ENCODE results near the gene SF3A1. TPM values are rescaled to one million over a fixed set of nuclear protein-coding genes. Genes with fewer than 3 reads are reported as not detected.

The SF3A1 gene
- total RNA-seq, 1 donor from 2014 or later, result 54.8 TPM

GRCh38 chr22:30337461-30337778, 19.3 kb downstream of the SF3A1 start:
- no peak for DNase-seq (ENCODE audit: low read depth)
- Histone ChIP-seq H3K4me3 (ENCODE audit: low read depth, low read length) (no peak overlapping the region), H3K36me3 (ENCODE audit: control insufficient read depth, insufficient read depth, low read length) (peaks cover 14% of the 10 kb centered on the region), H3K27me3 (ENCODE audit: control insufficient read depth, insufficient read depth, low read length) (no peaks in the 10 kb centered on the region)
- TF ChIP-seq CTCF (IDR thresholded peaks at IDR 0.05; ENCODE audit: insufficient read depth, low read length, poor library complexity, severe bottlenecking), result no peak

- no peak overlapping the region for H3K4me3 ChIP-seq (ENCODE audit: low read depth, low read length)
- no peak for TF ChIP-seq CTCF (IDR thresholded peaks at IDR 0.05; ENCODE audit: insufficient read depth, low read length, poor library complexity, severe bottlenecking)
- no peaks in the 10 kb centered on the region for H3K27me3 ChIP-seq (ENCODE audit: control insufficient read depth, insufficient read depth, low read length)
- no peak for DNase-seq (ENCODE audit: low read depth)
- H3K36me3 ChIP-seq (ENCODE audit: control insufficient read depth, insufficient read depth, low read length), result peaks cover 13% of the 10 kb centered on the region
Measured at GRCh38 chr22:30336752-30337460, 19.8 kb downstream of the SF3A1 start.

- no peak for DNase-seq (ENCODE audit: low read depth)
- no peak overlapping the region for H3K4me3 ChIP-seq (ENCODE audit: low read depth, low read length)
- no peaks in the 10 kb centered on the region for H3K27me3 ChIP-seq (ENCODE audit: control insufficient read depth, insufficient read depth, low read length)
- peaks cover 11% of the 10 kb centered on the region for H3K36me3 ChIP-seq (ENCODE audit: control insufficient read depth, insufficient read depth, low read length)
- no peak for TF ChIP-seq CTCF (IDR thresholded peaks at IDR 0.05; ENCODE audit: insufficient read depth, low read length, poor library complexity, severe bottlenecking)
Measured at GRCh38 chr22:30335236-30335635, 21.5 kb downstream of the SF3A1 start.

GRCh38 chr22:30334646-30335045, 22.0 kb downstream of the SF3A1 start:
- DNase-seq (ENCODE audit: low read depth), result no peak
- Histone ChIP-seq H3K36me3 (ENCODE audit: control insufficient read depth, insufficient read depth, low read length) (peaks cover 11% of the 10 kb centered on the region), H3K4me3 (ENCODE audit: low read depth, low read length) (no peak overlapping the region), H3K27me3 (ENCODE audit: control insufficient read depth, insufficient read depth, low read length) (no peaks in the 10 kb centered on the region)
- no peak for TF ChIP-seq CTCF (IDR thresholded peaks at IDR 0.05; ENCODE audit: insufficient read depth, low read length, poor library complexity, severe bottlenecking)

GRCh38 chr22:30333707-30334087, 23.0 kb downstream of the SF3A1 start:
- Histone ChIP-seq H3K36me3 (ENCODE audit: control insufficient read depth, insufficient read depth, low read length) (peaks cover 9% of the 10 kb centered on the region), H3K4me3 (ENCODE audit: low read depth, low read length) (no peak overlapping the region), H3K27me3 (ENCODE audit: control insufficient read depth, insufficient read depth, low read length) (no peaks in the 10 kb centered on the region)
- no peak for DNase-seq (ENCODE audit: low read depth)
- no peak for TF ChIP-seq CTCF (IDR thresholded peaks at IDR 0.05; ENCODE audit: insufficient read depth, low read length, poor library complexity, severe bottlenecking)

Measured in kidney epithelial cell (primary cell).